Islet of Langerhans (tissue), 1 donor: ENCODE data around the gene LHFPL4.
"Not testable (repeated sequence)": the region's sequence is repeated elsewhere in the genome, so short reads cannot be mapped to it uniquely, and the experiment has no call there.

Source experiments
- FAIRE-seq: peaks from one replicate; lab custom pipeline; 2011; peaks lifted over from hg19 to GRCh38; lab: Jason Lieb, UNC

The LHFPL4 gene

GRCh38 chr3:9553021-9553947 is at the start of gene LHFPL4:
TSS of gene LHFPL4 (minus strand) at chr3:9553822. CDS start at chr3:9552679, 1,143 bp downstream.
- no peak for FAIRE-seq

GRCh38 chr3:9602620-9603019 is 49.0 kb upstream of the LHFPL4 start:
- FAIRE-seq = no peak

- not testable (repeated sequence) for FAIRE-seq
Observed at GRCh38 chr3:9601006-9601581, 47.5 kb upstream of the LHFPL4 start.

- no peak for FAIRE-seq
Observed at GRCh38 chr3:9600597-9600996, 47.0 kb upstream of the LHFPL4 start.

DNA sequence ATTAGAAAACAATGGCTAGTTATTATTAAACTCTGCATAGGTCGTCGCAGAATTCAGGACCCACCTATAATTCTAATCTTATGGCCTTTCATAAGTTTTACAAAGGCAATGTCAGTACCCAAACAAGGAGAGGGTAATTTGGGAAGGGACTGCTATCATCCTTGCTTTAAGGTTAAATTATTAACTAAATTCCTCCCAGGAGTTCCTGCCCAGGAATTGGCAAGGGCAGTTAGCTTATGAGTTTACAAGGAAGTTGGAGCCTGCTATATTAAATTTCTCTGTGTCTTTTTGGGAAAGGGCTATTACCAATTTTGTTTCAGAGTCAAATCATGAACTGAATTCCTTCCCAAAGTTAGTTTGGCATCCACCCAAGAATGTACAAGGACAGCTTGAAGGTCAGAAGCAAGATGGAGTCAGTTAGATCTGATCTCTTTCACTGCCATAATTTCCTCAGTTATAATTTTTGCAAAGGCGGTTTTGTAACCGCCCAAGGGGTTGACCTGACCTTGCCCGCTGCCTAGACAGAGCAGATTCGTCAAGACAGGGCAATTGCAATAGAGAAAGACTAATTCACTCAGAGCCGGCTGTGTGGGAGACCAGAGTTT is 45.3 kb upstream of the LHFPL4 start:
- FAIRE-seq = no peak

DNA sequence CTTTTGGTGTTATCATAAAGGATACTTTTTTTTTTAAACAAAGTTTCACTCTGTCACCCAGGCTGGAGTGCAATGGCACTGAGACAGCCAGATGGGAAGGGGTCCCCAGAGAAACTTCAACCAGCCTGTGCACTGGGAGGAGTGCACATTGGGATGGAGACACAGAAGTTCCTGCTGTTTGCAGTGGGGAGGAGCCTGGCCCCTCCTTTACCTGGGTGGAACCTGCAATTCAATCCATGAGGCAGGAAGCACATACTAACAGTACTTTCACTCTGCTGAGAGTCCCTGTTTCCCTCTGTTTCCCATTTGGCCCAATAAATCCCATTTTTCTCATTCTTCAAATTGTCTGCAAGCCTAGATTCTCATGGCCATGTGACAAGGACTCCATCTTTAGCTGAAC is 42.3 kb upstream of the LHFPL4 start:
- FAIRE-seq = no peak

DNA sequence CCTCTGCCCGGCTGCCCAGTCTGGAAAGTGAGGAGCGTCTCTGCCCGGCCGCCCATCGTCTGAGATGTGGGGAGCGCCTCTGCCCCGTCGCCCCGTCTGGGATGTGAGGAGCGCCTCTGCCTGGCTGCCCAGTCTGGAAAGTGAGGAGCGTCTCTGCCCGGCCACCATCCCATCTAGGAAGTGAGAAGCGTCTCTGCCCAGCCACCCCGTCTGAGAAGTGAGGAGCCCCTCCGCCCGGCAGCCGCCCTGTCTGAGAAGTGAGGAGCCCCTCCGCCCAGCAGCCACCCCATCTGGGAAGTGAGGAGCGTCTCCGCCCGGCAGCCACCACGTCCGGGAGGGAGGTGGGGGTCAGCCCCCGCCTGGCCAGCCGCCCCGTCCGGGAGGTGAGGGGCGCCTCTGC is 38.2 kb upstream of the LHFPL4 start:
- not testable (repeated sequence) for FAIRE-seq

- FAIRE-seq = no peak
Observed at GRCh38 chr3:9590282-9590791, 36.7 kb upstream of the LHFPL4 start.

DNA sequence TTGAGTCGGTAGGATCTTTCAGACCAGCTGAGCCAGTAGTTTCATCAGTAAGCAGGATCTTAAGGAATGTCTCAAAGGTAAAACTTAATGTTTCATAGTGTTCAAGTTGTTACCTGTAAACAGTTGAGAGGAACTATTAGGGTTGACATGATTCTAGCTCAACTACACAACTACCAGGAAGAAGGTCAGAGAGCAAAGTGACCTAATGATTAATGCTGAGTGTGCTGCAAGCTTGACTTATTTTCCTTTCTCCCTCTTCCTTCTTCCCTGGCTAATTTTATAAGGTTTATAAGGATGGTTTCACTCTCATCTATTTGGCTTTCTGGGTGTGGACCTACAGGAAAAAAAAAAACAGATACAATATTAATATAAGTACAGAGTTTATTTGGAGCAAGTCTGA is 30.2 kb upstream of the LHFPL4 start:
- FAIRE-seq = no peak

DNA sequence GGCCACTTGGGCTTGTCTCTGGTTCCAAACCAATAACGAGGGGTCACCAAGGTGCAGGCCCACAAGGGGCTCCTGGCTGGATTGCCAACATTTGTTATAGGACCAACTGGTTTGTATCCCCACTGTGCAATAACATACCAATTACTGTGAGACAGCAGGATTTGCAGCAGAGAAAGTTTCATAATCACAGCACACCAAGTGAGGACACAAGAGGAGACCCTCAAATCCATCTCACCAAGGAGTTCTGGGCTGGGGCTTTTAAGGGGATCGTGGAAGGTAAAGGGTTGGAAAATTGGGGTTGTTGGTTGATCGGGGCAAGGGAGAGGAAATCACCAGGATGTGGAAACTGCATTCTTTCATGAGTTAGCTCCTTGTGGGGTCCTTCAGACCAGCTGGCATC is 29.7 kb upstream of the LHFPL4 start:
- no peak for FAIRE-seq

- no peak for FAIRE-seq
Observed at GRCh38 chr3:9582332-9582731, 28.7 kb upstream of the LHFPL4 start.

DNA sequence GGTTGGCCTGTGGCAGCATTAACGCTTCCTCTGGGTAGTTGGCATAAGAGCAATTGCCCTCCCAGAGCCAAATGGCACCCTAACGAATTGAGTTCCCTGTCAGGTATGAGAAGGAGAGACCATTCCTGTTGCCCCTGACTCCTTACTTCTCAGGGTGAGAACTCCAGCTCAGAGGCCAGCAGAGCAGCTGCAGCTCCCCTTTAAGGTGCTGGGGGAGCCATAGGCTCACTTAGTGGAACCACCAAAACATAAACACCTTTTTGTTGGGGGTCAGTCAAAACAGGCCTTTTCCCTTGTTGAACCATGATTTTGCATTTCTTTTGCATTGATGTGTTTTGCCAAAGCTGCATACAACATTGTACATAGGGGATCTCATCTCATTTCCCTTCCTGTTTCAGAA is 28.1 kb upstream of the LHFPL4 start:
- FAIRE-seq = no peak

GRCh38 chr3:9569054-9569453 is 15.4 kb upstream of the LHFPL4 start:
- FAIRE-seq = no peak

- FAIRE-seq = no peak
Observed at GRCh38 chr3:9565316-9565715, 11.7 kb upstream of the LHFPL4 start.

DNA sequence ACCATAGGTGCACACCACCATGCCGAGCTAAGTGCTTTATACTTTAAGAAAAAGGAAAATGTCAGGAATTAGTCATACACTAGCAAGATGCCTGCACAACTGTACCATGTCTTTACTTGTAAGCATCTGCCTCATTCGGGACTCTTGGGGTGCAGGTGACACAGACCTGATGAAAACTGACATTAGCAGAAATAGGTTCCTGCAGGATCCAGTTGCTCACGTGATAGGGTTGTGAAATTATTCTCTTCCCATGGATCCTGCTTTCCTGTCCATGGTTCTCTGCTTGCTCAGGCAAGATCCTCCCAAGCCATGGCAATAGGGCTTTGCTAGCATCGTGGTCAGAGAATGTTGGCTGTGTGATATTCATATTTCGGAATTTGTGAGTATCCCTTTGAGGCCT is 10.2 kb upstream of the LHFPL4 start:
- FAIRE-seq = no peak

- FAIRE-seq = not testable (repeated sequence)
Observed at GRCh38 chr3:9560056-9560455, 6.4 kb upstream of the LHFPL4 start.

DNA sequence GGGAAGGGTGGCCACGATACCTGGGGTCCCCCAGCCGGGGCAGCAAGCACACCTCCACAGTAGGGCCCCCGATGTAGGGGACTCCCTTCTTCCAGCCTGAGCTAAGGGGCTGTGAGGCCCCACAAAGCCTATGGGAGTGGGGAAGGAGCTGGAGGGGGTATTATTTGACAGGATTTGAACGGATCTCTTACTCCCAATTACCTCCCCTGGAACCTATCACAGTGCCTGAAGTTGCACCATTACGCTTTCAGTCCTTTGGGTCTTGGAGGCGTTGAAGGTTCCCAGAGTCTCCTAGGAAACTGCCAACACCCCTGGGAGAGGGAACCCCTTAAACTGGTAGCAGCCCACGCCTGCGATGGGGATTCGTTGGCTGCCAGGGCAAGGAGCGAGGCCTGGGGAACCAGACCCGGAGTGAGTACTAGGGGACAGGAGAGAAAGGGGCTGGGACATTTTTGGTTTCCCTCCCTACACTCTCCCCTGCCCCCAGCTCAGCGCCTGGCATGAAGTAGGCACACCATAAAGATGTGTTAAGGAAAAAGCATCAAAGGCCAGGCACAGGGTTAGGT is 409 bp upstream of the LHFPL4 start:
- FAIRE-seq = no peak

DNA sequence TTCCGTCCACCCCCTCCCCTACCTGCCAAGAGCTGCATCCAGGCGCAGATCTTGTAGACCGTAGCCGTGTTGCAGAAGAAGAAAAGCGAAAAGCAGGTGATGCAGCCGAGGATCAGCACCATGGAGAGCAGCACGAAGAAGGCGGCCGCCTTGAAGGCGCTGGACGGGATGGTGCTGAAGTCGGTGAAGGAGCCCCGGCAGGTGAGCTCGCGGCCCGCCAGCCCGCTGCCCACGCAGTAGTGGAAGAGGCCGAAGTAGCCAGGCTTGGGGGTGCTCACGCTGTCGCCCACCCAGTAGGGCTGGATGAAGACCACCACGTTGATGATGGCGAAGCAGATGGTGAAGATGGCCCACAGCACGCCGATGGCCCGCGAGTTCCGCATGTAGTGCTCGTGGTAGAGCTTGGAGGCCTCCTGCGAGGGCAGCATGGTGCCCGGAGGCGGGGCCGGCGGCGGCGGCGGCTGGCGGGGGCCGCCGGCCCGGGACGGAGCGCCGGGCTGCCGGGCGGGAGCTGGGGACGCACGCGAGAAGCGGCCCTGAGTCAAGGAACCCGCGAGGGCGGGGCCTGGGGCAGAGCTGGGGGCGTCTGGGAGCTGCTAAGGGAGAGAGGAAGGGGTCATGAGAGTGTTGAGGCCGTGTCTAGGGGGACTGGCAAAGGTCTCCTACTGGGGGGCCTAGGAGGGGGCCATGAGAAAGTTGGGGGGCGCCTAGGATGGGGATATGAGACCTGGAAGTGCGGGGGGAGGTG is 1.2 kb downstream of the LHFPL4 start:
- no peak for FAIRE-seq

DNA sequence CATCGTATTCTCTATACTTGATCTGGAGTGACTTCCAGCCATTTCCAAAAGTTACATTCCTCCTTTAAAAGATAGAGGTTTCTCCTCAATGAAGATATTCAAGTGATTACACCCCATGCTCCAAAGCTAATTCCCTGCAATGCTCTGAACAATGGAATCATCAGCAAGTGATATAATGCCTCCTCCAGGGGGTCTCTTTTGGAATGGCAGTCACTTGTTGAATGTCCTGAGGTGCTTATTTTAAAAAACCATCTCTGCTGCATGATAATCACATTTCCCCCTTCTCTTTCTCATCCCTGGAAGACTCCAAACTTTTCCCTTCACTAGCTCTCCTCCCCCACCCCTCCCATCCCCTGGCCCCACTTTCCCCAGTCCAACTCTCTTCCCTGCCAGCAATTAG is 2.6 kb downstream of the LHFPL4 start:
- no peak for FAIRE-seq

DNA sequence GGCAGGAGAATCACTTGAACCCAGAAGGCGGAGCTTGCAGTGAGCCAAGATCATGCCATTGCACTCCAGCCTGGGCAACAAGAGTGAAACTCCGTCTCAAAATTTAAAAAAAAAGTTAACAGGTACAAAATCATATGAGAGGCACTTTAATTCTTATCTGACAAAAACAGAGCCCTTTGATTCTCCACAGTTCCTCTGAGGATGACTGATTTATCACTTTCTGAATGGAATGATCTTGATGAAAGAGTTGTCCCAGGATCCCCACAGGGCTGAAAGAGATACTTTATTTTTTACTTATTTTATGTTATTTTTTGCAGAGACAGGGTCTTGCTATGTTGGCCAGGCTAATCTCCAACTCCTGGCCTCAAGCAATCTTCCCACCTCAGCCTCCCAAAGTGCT is 4.0 kb downstream of the LHFPL4 start:
- no peak for FAIRE-seq

GRCh38 chr3:9548991-9549390 is 4.6 kb downstream of the LHFPL4 start:
- no peak for FAIRE-seq

- no peak for FAIRE-seq
Observed at GRCh38 chr3:9542182-9542581, 11.4 kb downstream of the LHFPL4 start.
